ENCODE measurements around the gene MOXD1. TPM values are rescaled to one million over a fixed set of nuclear protein-coding genes. Genes with fewer than 3 reads are reported as not detected.

The MOXD1 gene
- total and polyA plus RNA-seq, 2 of the 8 experiments (the other 6 are each of a cell fraction or from before 2014, with no cell fraction given): 1.6 to 3.5 TPM

- FAIRE-seq: no peak
- TF ChIP-seq KDM1A (IDR thresholded peaks at IDR 0.05; ENCODE audit: borderline replicate concordance, low read length): no peak
- TF ChIP-seq SUZ12 (IDR thresholded peaks at IDR 0.05; ENCODE audit: low read length): no peak
- no peak for TF ChIP-seq SIN3A (conservative IDR thresholded peaks at IDR 0.05 in 1 of 2, IDR thresholded peaks at IDR 0.05 in 1 of 2; ENCODE audit: low read depth in 1 of 2, low read length in 2 of 2)
- TF ChIP-seq KDM4A (IDR thresholded peaks at IDR 0.05; ENCODE audit: low read depth, low read length, severe bottlenecking): no peak
- TF ChIP-seq TAF7 (optimal IDR thresholded peaks at IDR 0.05; ENCODE audit: borderline replicate concordance, low read depth, low read length): no peak
- no peak for TF ChIP-seq SP4 (IDR thresholded peaks at IDR 0.05; ENCODE audit: low read length)
- TF ChIP-seq ATF2 (IDR thresholded peaks at IDR 0.05; ENCODE audit: low read length): no peak
- TF ChIP-seq CBX8 (IDR thresholded peaks at IDR 0.05; ENCODE audit: borderline replicate concordance, low read depth, low read length): no peak
- no peak for TF ChIP-seq RNF2 (IDR thresholded peaks at IDR 0.05; ENCODE audit: borderline replicate concordance, low read depth, low read length, missing control alignments, poor library complexity, severe bottlenecking)
- no peak for TF ChIP-seq YY1 (IDR thresholded peaks at IDR 0.05; ENCODE audit: low read depth, low read length)
- TF ChIP-seq EP300 (IDR thresholded peaks at IDR 0.05; ENCODE audit: borderline replicate concordance in 1 of 2, low read depth in 2 of 2, low read length in 2 of 2): no peak
- no peak for TF ChIP-seq NANOG (IDR thresholded peaks at IDR 0.05; ENCODE audit: insufficient read depth, low read depth, low read length, poor library complexity, severe bottlenecking)
- no peak for TF ChIP-seq JUND (IDR thresholded peaks at IDR 0.05; ENCODE audit: low read length)
Measured at GRCh38 chr6:132357120-132357519, 44.2 kb downstream of the MOXD1 start.

More at GRCh38 chr6:132357120-132357519, 44.2 kb downstream of the MOXD1 start:
- H3K4ac ChIP-seq (replicated peaks; ENCODE audit: insufficient read length, low read depth, low read length): no peak overlapping the region
- no peak overlapping the region for H3K56ac ChIP-seq (replicated peaks; ENCODE audit: insufficient read length, low read depth, low read length)
- no peak overlapping the region for H3K9ac ChIP-seq (replicated peaks in 1 of 4; ENCODE audit: extremely low read depth in 1 of 4, low read depth in 3 of 4, low read length in 3 of 4)
- no peaks in the 10 kb centered on the region for H3K79me2 ChIP-seq (ENCODE audit: control insufficient read depth in 1 of 2, insufficient read depth in 2 of 2, low read length in 2 of 2)
- H3K18ac ChIP-seq (ENCODE audit: extremely low read depth, low read length): no peak overlapping the region
- no peak overlapping the region for H2BK120ac ChIP-seq (replicated peaks; ENCODE audit: low read depth, low read length)
- no peak overlapping the region for H4K91ac ChIP-seq (replicated peaks; ENCODE audit: insufficient read length, low read length)
- ChIA-PET CTCF (ENCODE audit: partially characterized antibody) (no interaction called here), POLR2A (ENCODE audit: partially characterized antibody) (no interaction called here)
- H3K4me2 ChIP-seq (ENCODE audit: insufficient read depth in 1 of 2, low read depth in 2 of 2, low read length in 2 of 2): no peak overlapping the region
- no peaks in the 10 kb centered on the region for H3K23me2 ChIP-seq (ENCODE audit: low read depth, low read length)
- no peak overlapping the region for H3K14ac ChIP-seq (ENCODE audit: insufficient read length)
- H3K4me1 ChIP-seq (replicated peaks in 1 of 4; ENCODE audit: control insufficient read depth in 3 of 4, insufficient read depth in 4 of 4, low read length in 3 of 4): no peaks in the 10 kb centered on the region
- H2AFZ ChIP-seq (ENCODE audit: low read length): no peak overlapping the region
- H3K79me1 ChIP-seq (ENCODE audit: low read depth, low read length): no peaks in the 10 kb centered on the region
- H4K8ac ChIP-seq (ENCODE audit: extremely low read depth, insufficient read depth, low read length): no peak overlapping the region
- H2BK5ac ChIP-seq (ENCODE audit: low read depth, low read length): no peak overlapping the region
- H3K4me3 ChIP-seq (ENCODE audit: extremely low read depth in 1 of 4, insufficient read depth in 2 of 4, low read depth in 3 of 4, low read length in 4 of 4): no peak overlapping the region
- H4K20me1 ChIP-seq (replicated peaks in 1 of 2; ENCODE audit: control insufficient read depth in 1 of 2, insufficient read depth in 2 of 2, low read length in 2 of 2): no peaks in the 10 kb centered on the region
- H3K23ac ChIP-seq (ENCODE audit: insufficient read length): no peak overlapping the region
- H4K5ac ChIP-seq (ENCODE audit: insufficient read length, low read depth, low read length): no peak overlapping the region
- no peaks in the 10 kb centered on the region for H3K27me3 ChIP-seq (replicated peaks in 1 of 4; ENCODE audit: control insufficient read depth in 3 of 4, extremely low read depth in 1 of 4, insufficient read depth in 3 of 4, low read length in 3 of 4)
- no peak overlapping the region for H2AK5ac ChIP-seq (ENCODE audit: low read depth, low read length)
- H3K9me3 ChIP-seq (ENCODE audit: insufficient read depth in 2 of 2, low read depth in 1 of 2, low read length in 1 of 2): peaks cover 0 to 2% of the 10 kb centered on the region in 2 experiments; a peak in 2 of 4 replicates
- H2BK12ac ChIP-seq (ENCODE audit: low read depth, low read length): no peak overlapping the region
- no peaks in the 10 kb centered on the region for H3K36me3 ChIP-seq (ENCODE audit: control insufficient read depth in 2 of 4, insufficient read depth in 4 of 4, low read length in 3 of 4)
- no peak overlapping the region for H2BK15ac ChIP-seq (ENCODE audit: low read length)
- no peak overlapping the region for H2BK20ac ChIP-seq (ENCODE audit: low read length)
- H3K27ac ChIP-seq (ENCODE audit: low read depth, low read length): no peak overlapping the region
- no peak for DNase-seq (ENCODE audit: low read depth in 1 of 2, low spot score in 2 of 2)
